ENCODE measurements around the gene A4GALT. TPM values are rescaled to one million over a fixed set of nuclear protein-coding genes. Genes with fewer than 3 reads are reported as not detected.

A4GALT gene
- total and polyA plus RNA-seq, 10 of the 15 experiments (the other 5 are each of a cell fraction or from before 2014, with no cell fraction given), result 0.04 to 3.9 (median 2.3) TPM; not detected in 1

DNA sequence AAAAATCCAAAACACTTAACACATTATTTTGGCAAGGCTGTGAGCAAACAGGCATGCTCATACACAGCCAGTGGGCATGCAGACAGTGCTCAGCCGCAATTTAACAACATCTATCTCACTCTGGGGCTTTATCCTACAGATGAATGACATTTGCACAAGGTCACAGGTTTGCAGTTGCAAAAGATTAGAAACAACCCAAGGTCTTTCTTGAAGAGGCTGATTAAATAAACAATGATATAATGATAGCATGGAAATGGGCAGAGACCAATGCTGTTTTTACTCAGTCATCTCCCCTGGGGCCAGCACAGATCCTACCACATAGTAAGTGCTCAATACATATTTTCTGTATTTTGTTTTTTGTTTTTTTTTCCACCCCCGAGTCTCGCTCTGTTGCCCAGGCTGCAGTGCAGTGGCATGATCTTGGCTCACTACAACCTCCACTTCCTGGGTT lies 9.4 kb downstream of the A4GALT start:
- TF ChIP-seq POLR2AphosphoS5 (IDR thresholded peaks at IDR 0.05; ENCODE audit: low read length) (no peak), NBN (IDR thresholded peaks at IDR 0.05) (peak; percentile 23; the same call in 1 of the 2 replicates), LARP7 (IDR thresholded peaks at IDR 0.05) (no peak), MEF2B (IDR thresholded peaks at IDR 0.05; ENCODE audit: partially characterized antibody, poor library complexity, severe bottlenecking) (peak; percentile 57)
- Histone ChIP-seq H4K20me1 (ENCODE audit: control insufficient read depth, insufficient read depth) (no peaks in the 10 kb centered on the region), H2AFZ (ENCODE audit: control insufficient read depth, low read depth, low read length) (no peak overlapping the region), H3K36me3 (ENCODE audit: control insufficient read depth in 2 of 2, insufficient read depth in 2 of 2, low read length in 1 of 2) (no peaks in the 10 kb centered on the region; a peak in 2 of 4 replicates), H3K9ac (ENCODE audit: control insufficient read depth, insufficient read depth, low read length) (no peak overlapping the region), H3K4me1 (ENCODE audit: control insufficient read depth, insufficient read depth, low read length) (peaks cover 34% of the 10 kb centered on the region), H3K27ac (ENCODE audit: control insufficient read depth, insufficient read depth) (peak overlapping the region; percentile 49), H3K27me3 (replicated peaks in 1 of 2; ENCODE audit: control insufficient read depth in 2 of 2, insufficient read depth in 2 of 2, low read length in 1 of 2) (no peaks in the 10 kb centered on the region), H3K4me3 (no peak overlapping the region), H3K4me2 (ENCODE audit: control insufficient read depth, insufficient read depth) (peak overlapping the region; percentile 21; the same call in 1 of the 2 replicates), H3K9me3 (replicated peaks; ENCODE audit: control insufficient read depth, insufficient read depth, low read length) (peaks cover 10% of the 10 kb centered on the region), H3K79me2 (ENCODE audit: control insufficient read depth, insufficient read depth, low read length) (peaks cover 32% of the 10 kb centered on the region)
- RAD21 ChIA-PET (ENCODE audit: unreplicated experiment), result no interaction called here
- in situ Hi-C loops (cut with MboI) (no loop called here), intact Hi-C loops (cut with micrococcal nuclease; ENCODE audit: unreplicated experiment) (no loop called here)
- 33% methylated on average over 3 of the region's 3 CpGs for WGBS (ENCODE audit: insufficient coverage, insufficient replicate concordance, low lambda C conversion rate, missing lambda C conversion rate)
- CTCF ChIA-PET, result interaction anchor here (0.7 to 1.9 kb wide), 3 partner anchors 48 to 219 kb away, joined by 3 to 5 read pairs (median 3); no protein-coding TSS in a partner anchor
- POLR2A ChIA-PET, result interaction anchor here (0.7 to 1.2 kb wide), 3 partner anchors 16 to 258 kb away, joined by 3 read pairs; partner anchors contain the start of gene POLDIP3
- ATAC-seq (peak; percentile 8), DNase-seq (ENCODE audit: low read depth, low spot score) (no peak), FAIRE-seq (no peak)
- TSS peak; percentile 20 for BruUV-seq (replicated peaks)
- SMC1A ChIA-PET (ENCODE audit: uncharacterized antibody, unreplicated experiment), result interaction anchor here (0.5 to 1.0 kb wide), 3 partner anchors 15 to 147 kb away, joined by 3 read pairs; no protein-coding TSS in a partner anchor

DNA sequence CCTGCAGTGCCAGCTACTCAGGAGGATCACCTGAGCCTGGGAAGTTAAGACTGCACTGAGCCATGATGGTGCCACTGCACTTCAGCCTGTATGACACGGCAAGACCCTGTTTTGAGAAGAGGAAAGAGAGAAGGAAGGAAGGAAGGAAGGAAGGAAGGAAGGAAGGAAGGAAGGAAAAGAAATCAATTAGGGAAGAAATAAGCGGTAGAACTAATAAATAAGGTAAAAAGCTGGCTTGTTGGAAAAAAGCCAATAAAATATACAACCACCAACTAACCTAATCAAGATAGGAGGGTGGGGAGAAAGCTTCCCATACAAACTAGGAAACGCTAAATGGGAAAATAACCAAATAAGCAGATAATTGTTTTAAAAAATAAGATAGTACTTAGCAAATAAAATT lies 12.3 kb downstream of the A4GALT start:
- Histone ChIP-seq H3K27ac (ENCODE audit: control insufficient read depth, insufficient read depth) (no peak overlapping the region), H3K4me2 (ENCODE audit: control insufficient read depth, insufficient read depth) (no peak overlapping the region), H3K27me3 (replicated peaks in 1 of 2; ENCODE audit: control insufficient read depth in 2 of 2, insufficient read depth in 2 of 2, low read length in 1 of 2) (no peaks in the 10 kb centered on the region), H4K20me1 (ENCODE audit: control insufficient read depth, insufficient read depth) (no peaks in the 10 kb centered on the region), H3K4me1 (ENCODE audit: control insufficient read depth, insufficient read depth, low read length) (peaks cover 23% of the 10 kb centered on the region), H3K9ac (ENCODE audit: control insufficient read depth, insufficient read depth, low read length) (no peak overlapping the region), H3K4me3 (no peak overlapping the region), H3K79me2 (ENCODE audit: control insufficient read depth, insufficient read depth, low read length) (peaks cover 27% of the 10 kb centered on the region), H2AFZ (ENCODE audit: control insufficient read depth, low read depth, low read length) (no peak overlapping the region), H3K9me3 (replicated peaks; ENCODE audit: control insufficient read depth, insufficient read depth, low read length) (peaks cover 10% of the 10 kb centered on the region), H3K36me3 (ENCODE audit: control insufficient read depth in 2 of 2, insufficient read depth in 2 of 2, low read length in 1 of 2) (no peaks in the 10 kb centered on the region; a peak in 2 of 4 replicates)
- 38% methylated on average over 3 of the region's 3 CpGs for WGBS (ENCODE audit: insufficient coverage, insufficient replicate concordance, low lambda C conversion rate, missing lambda C conversion rate)
- CTCF ChIA-PET, result interaction anchor here (1.1 kb wide), 1 partner anchor 10 kb away, joined by 3 read pairs; no protein-coding TSS in a partner anchor
- in situ Hi-C loops (cut with MboI) (no loop called here), intact Hi-C loops (cut with micrococcal nuclease; ENCODE audit: unreplicated experiment) (no loop called here)
- SMC1A ChIA-PET (ENCODE audit: uncharacterized antibody, unreplicated experiment), result interaction anchor here (0.8 to 1.8 kb wide), 5 partner anchors 11 to 56 kb away, joined by 3 to 5 read pairs (median 3); no protein-coding TSS in a partner anchor
- BruUV-seq (replicated peaks), result no TSS peak
- no peak for DNase-seq (ENCODE audit: low read depth, low spot score)
- RAD21 ChIA-PET (ENCODE audit: unreplicated experiment), result interaction anchor here (0.7 kb wide), 1 partner anchor 89 kb away, joined by 5 read pairs; no protein-coding TSS in a partner anchor
- FAIRE-seq, result no peak
- POLR2A ChIA-PET, result interaction anchor here (0.7 to 1.0 kb wide), 2 partner anchors 31 to 41 kb away, joined by 3 to 4 read pairs; no protein-coding TSS in a partner anchor
- ATAC-seq, result no peak
- TF ChIP-seq TCF3 (IDR thresholded peaks at IDR 0.05; ENCODE audit: borderline replicate concordance, insufficient read depth, low read depth, low read length) (no peak), ETV6 (conservative IDR thresholded peaks at IDR 0.05 in 1 of 2, IDR thresholded peaks at IDR 0.05 in 1 of 2; ENCODE audit: borderline replicate concordance in 1 of 2, low read depth in 1 of 2) (peak in 1 of 2 experiments; percentile 32; a peak in 1 of 4 replicates)
- TF ChIP-seq, protein P1, sequence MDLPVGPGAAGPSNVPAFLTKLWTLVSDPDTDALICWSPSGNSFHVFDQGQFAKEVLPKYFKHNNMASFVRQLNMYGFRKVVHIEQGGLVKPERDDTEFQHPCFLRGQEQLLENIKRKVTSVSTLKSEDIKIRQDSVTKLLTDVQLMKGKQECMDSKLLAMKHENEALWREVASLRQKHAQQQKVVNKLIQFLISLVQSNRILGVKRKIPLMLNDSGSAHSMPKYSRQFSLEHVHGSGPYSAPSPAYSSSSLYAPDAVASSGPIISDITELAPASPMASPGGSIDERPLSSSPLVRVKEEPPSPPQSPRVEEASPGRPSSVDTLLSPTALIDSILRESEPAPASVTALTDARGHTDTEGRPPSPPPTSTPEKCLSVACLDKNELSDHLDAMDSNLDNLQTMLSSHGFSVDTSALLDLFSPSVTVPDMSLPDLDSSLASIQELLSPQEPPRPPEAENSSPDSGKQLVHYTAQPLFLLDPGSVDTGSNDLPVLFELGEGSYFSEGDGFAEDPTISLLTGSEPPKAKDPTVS (IDR thresholded peaks at IDR 0.05; ENCODE audit: low read depth, low read length), result no peak
- TF ChIP-seq, protein P2, sequence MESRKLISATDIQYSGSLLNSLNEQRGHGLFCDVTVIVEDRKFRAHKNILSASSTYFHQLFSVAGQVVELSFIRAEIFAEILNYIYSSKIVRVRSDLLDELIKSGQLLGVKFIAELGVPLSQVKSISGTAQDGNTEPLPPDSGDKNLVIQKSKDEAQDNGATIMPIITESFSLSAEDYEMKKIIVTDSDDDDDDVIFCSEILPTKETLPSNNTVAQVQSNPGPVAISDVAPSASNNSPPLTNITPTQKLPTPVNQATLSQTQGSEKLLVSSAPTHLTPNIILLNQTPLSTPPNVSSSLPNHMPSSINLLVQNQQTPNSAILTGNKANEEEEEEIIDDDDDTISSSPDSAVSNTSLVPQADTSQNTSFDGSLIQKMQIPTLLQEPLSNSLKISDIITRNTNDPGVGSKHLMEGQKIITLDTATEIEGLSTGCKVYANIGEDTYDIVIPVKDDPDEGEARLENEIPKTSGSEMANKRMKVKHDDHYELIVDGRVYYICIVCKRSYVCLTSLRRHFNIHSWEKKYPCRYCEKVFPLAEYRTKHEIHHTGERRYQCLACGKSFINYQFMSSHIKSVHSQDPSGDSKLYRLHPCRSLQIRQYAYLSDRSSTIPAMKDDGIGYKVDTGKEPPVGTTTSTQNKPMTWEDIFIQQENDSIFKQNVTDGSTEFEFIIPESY (IDR thresholded peaks at IDR 0.05), result no peak
- TF ChIP-seq, protein P3, sequence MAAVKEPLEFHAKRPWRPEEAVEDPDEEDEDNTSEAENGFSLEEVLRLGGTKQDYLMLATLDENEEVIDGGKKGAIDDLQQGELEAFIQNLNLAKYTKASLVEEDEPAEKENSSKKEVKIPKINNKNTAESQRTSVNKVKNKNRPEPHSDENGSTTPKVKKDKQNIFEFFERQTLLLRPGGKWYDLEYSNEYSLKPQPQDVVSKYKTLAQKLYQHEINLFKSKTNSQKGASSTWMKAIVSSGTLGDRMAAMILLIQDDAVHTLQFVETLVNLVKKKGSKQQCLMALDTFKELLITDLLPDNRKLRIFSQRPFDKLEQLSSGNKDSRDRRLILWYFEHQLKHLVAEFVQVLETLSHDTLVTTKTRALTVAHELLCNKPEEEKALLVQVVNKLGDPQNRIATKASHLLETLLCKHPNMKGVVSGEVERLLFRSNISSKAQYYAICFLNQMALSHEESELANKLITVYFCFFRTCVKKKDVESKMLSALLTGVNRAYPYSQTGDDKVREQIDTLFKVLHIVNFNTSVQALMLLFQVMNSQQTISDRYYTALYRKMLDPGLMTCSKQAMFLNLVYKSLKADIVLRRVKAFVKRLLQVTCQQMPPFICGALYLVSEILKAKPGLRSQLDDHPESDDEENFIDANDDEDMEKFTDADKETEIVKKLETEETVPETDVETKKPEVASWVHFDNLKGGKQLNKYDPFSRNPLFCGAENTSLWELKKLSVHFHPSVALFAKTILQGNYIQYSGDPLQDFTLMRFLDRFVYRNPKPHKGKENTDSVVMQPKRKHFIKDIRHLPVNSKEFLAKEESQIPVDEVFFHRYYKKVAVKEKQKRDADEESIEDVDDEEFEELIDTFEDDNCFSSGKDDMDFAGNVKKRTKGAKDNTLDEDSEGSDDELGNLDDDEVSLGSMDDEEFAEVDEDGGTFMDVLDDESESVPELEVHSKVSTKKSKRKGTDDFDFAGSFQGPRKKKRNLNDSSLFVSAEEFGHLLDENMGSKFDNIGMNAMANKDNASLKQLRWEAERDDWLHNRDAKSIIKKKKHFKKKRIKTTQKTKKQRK (IDR thresholded peaks at IDR 0.05; ENCODE audit: low read depth, low read length), result no peak
